HG03039 (cell line): ENCODE data around the gene SOX18.

Experiments
- ATAC-seq: cut with Tn5 transposase; IDR thresholded peaks from one replicate; pipeline ENCODE4 v1.9.1; 2021; ENCODE audit warnings: mild to moderate bottlenecking, moderate library complexity; ENCODE audit not compliant: unreplicated experiment

Gene SOX18

DNA sequence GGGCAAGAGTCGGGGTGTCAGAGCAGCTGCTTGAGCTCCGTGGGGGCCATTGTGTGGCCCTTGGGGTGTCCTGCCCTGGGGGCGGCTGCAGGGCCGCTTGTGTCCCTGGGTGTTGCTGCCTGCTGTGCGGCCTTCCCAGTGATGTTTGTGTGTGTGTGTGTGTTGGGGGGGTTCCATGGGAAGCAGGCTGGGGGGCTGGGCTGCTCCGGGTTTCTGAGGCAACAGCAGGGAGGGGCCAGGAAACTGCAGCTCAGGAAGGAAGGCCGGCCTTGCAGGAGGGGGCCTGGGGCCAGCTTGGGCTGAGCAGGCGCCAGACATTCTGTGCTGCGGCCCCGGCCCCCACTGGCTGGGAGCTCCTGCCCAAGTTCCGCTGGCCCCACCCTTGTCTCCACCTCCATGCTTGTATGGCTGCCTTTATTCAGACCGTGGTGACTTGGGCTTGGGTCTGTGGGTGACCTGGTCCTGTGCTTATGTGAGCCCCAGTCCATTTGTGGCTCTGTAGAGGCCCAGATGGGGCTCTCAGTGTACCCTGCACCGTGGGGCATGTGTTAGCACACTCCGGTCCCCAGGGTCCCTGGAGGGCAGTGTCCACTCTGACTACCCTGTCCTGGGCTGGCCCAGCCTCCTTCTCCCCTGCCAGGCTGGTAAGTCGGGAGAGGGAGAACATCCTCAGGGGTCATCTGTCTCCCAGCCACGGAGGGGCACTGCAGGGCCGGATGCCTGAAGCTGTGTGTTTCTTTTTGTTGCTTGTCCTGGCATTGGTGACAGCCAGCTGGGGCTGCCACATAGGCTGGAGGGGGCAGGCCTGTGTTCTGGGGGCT is 4.6 kb upstream of the SOX18 start:
- ATAC-seq, result no peak

- ATAC-seq, result no peak
Observed at GRCh38 chr20:64052987-64053840, 3.8 kb upstream of the SOX18 start.

- ATAC-seq, result no peak
Observed at GRCh38 chr20:64052326-64052722, 2.9 kb upstream of the SOX18 start.

GRCh38 chr20:64051561-64052325 is 2.3 kb upstream of the SOX18 start:
- no peak for ATAC-seq

DNA sequence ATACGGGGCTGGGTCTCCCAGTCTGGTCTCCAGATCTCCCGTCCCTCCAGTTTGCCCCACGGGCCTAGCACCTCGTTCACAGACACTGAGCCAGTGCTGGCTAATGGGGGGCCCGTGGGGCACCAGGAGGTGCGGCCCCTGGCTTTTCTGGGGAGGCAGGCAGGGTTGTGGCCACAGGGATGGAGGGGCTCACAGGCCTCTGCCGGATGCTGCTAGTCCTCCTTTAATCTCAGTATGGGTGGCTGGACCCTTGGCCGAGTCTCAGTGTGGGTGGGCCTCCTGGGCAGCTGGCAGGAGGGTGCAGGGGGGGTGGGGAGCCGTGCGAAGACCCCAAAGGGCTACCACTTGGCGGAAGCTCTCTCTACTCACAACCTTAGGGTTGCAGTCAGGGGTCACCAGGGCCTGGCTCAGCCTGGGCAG is 1.6 kb upstream of the SOX18 start:
- ATAC-seq, result no peak

GRCh38 chr20:64050261-64051032 is 1.0 kb upstream of the SOX18 start:
- ATAC-seq, result no peak

GRCh38 chr20:64049878-64050260 is 430 bp upstream of the SOX18 start:
- no peak for ATAC-seq

GRCh38 chr20:64048402-64049044 is 916 bp downstream of the SOX18 start:
- no peak for ATAC-seq

- ATAC-seq, result no peak
Observed at GRCh38 chr20:64047968-64048401, 1.5 kb downstream of the SOX18 start.

DNA sequence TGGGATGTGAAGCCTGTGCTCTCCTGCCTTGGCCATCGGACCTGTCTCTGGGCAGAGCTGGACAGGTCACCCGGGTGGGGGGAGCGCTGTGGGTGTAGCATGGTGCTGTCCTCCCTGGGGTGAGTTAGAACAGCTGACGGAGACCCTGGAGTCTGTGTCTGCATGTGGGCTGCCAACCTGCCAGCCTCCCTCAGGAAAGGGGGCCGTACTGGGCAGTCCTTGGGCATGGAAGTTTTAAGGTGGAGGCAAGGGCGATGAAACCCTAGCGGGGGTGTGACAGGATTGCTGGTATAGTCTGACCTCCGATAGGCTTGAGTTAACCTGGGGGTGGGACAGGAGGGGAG is 2.4 kb downstream of the SOX18 start:
- ATAC-seq, result no peak

GRCh38 chr20:64045346-64046011 is 4.0 kb downstream of the SOX18 start:
- ATAC-seq, result no peak

- no peak for ATAC-seq
Observed at GRCh38 chr20:64044484-64045247, 4.8 kb downstream of the SOX18 start.

- ATAC-seq, result no peak
Observed at GRCh38 chr20:64043768-64044167, 5.7 kb downstream of the SOX18 start.

DNA sequence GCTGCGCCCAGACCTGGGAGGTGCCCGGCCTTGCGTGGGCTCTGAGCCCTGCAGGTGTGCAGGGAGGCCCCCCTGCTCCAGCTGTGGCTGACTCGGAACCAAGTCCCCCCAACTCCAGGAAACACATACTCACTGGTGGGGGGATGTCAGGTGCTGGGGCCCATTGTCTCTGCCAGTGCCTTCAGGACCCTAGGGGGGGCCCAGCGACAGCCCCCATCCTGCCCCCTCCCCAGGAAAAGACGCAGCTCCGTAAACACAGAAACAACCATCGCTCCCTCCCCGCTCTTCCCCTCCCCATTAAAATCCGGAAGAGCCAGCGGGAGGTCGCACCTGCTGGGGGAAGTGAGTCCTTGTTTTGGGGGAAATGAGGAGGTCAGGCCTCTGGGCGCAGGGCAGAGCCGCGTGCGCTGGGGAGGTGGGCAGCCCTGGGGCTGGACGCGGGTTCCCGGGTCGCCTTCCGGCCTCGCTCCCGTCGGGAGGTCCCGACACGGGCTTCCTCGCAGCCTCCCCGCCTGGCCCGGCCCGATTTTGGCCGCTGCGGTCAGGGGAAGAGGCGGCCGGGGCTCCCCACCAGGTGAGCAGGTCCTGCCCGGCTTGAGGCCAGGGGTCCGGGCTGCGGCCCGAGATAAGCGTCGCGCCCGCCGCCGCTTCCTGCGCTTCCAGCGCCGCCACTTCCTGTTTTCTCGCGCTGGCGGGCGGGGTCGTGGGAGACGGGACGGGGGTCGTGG is 7.2 kb downstream of the SOX18 start:
- ATAC-seq, result no peak

GRCh38 chr20:64041781-64042053 is 7.7 kb downstream of the SOX18 start:
- no peak for ATAC-seq

GRCh38 chr20:64041040-64041780 is 8.2 kb downstream of the SOX18 start:
- no peak for ATAC-seq

DNA sequence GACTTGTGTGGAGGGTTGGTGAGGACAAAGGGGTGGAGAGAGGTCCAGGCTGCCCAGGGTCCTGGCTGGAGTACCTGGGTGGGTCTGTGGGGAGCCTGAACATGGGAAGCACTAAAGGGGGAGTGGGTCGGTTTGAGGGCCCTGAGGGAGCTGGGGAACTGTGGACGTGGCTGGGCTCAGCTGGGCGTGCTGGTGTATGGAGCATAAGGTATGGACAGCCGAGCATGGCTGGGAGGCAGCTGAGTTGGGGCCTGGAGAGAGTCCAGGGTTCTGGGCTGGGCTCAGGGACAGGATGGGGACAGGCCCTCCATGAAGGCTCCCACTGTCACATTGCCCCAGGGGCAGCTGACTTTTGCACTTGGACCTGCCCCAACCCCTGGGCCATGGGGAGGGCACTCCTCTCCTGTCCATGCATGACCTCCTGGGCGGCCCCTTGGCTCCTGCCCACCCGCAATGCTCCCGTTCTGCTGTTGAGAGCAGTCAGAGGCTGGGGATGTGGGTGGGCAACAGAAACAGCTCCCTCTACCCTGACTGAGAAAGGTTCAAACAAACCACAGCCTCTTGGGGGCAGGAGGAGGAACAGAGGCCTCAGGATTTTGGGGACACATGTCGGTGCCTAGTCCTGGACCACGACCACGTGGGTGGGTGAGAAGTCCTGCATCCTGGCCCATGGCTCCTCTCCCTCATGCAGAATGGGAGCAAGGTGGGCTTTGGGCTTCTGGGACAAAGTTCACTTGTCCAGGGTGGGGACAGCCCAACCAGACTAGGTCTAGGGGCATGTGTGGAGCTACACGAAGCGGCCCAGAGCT is 9.0 kb downstream of the SOX18 start:
- no peak for ATAC-seq
